NCI-H2107 treated with DMSO at 0.1 percent for 48 hours (cell line): ENCODE results near the gene AFG3L2.

Experiments used
- DNase-seq: peaks from one replicate; lab custom pipeline; 2025; ENCODE audit not compliant: unreplicated experiment; lab: John Stamatoyannopoulos, UW

AFG3L2 gene

GRCh38 chr18:12306752-12307700, 70.0 kb downstream of the AFG3L2 start:
- DNase-seq, result no peak

GRCh38 chr18:12305930-12306629, 70.9 kb downstream of the AFG3L2 start:
- no peak for DNase-seq

DNA sequence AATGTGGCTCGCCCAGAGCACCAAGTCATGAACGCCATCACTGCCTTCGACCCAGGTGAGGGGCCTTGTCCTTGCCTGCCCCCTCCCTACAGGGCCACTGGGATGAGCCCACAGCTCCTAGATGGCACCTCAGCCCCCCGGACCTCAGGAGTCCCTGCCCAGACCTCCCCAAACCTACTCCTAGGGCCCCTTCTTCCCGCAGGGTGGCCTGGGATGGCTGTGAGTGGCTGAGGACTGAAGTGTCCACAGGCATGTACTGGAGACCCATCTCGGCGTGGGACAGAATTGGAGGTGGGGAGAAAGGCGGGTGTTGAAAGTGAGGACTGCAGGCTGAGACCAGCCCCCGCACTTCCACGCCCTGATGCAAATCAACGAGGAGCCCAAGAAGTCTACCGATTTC, 71.8 kb downstream of the AFG3L2 start:
- DNase-seq, result no peak

DNA sequence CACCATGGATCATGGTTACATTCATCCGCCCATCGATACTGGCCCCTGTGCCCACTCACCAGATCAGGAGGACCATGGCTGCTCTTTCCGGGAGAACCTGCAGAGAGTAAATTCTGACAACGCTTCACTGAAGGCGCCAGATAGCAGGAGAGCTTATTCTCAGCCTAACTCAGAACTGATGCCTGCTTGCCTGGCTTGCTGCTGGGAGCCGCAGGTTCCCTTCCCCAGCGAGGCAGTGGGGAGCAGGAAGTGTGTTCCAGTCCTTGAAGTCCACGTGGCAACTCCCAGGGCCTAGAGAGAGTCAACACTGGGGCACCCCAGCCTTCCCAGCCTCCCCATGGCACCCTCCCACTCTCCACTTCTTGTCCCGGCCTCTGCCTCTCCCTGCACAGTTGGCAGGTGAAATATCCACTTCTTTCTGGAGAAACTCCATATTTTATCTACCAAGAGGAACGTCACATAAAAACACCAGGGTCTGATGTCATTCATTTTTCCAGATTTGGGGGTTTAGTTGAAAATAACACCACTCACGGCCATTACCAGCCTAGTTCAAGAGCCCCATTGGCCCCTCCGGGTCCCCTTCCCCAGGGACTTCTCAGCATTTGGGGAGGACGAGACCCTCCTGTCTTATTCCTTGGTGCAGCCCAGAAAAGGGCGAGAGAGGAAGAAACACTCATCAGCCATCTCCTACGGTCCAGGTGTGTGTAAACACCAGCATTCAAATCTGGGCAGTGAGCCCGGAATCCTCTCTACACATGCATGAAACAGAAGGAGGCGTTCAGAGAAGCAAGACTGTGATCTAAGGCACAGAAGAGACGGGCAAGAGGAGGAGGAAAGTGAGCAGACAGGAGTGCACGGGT, 72.4 kb downstream of the AFG3L2 start:
- peak; percentile 32 for DNase-seq

- DNase-seq, result no peak
Observed at GRCh38 chr18:12302391-12303147, 74.5 kb downstream of the AFG3L2 start.

- no peak for DNase-seq
Observed at GRCh38 chr18:12301263-12302005, 75.6 kb downstream of the AFG3L2 start.

DNA sequence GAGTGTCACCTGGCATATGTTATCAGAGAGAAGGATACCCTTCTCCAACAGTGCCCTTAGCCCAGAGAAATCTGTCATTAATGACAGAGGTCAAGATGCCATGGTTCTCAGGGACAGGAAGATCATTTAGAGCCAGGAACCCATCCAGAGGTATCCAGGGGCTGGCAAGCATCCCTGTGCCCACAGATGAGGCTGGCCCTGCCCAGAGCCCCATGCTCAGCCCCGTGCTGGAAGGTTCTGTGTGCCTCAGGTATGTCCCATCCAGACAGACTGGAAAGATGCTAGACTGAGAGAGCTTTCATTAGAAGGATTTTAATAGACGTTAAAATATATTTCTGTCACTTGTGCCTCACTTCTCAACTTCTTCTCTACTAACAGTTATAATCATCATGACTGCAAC, 77.2 kb downstream of the AFG3L2 start:
- DNase-seq, result no peak

DNA sequence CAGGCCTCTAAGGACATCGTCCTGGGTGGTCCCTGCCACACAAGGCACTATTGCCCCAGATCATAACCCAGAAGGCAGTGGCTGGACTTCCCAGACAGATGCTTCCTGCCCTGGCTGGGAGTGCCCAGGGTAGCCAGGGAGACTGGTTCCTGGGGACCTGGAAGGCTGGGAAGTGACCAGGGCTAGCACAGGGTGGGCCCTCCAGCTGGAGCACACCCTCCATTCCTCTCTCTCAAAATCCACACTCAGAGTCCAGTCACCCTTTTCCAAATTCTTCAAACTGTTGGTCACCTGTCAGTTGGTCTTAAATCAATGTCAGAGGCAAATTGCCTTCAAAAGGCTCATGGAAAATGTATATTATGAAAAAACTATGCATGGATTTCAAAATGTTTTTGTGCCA, 80.6 kb downstream of the AFG3L2 start:
- no peak for DNase-seq

GRCh38 chr18:12296087-12296403, 81.0 kb downstream of the AFG3L2 start:
- no peak for DNase-seq

- no peak for DNase-seq
Observed at GRCh38 chr18:12295389-12296086, 81.5 kb downstream of the AFG3L2 start.

- no peak for DNase-seq
Observed at GRCh38 chr18:12293831-12294230, 83.2 kb downstream of the AFG3L2 start.

DNA sequence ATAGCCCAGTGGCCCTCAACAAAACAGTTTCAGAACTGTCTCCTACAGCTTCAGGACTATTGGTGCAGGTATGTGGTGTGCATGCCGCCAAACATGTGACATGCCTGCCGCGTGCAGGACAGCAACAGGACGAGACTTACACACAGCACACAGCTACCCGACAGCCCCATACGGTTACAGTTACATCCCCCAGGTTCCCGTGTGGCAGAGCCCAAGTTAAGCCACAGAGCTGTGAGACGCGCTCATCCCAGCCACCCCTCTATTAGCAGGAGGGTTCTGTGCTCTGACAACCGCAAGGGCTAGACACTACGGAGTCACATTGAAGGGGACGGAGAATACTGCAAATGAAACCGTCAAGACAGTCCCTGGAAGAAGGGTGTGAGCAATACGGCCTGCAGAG, 85.3 kb downstream of the AFG3L2 start:
- DNase-seq, result no peak

DNA sequence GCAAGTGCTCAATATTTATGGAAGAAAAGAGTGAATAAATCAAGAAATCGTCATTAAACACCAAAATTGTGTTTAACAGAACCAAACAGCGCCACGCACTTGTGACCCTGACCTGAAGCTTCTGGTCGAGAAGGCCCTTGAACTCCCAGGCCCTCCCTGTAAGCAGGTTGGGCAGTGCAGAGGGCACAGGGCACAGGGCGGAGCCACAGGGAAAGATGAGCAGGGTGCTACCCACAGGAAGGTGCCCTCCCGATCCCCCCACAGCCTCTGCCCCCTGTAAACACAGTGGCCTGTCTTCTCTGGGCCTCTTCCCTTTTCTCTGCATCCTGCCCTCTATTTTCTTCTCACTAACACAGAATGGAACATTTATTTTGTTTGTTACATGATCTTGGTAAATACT, 85.9 kb downstream of the AFG3L2 start:
- DNase-seq, result no peak

DNA sequence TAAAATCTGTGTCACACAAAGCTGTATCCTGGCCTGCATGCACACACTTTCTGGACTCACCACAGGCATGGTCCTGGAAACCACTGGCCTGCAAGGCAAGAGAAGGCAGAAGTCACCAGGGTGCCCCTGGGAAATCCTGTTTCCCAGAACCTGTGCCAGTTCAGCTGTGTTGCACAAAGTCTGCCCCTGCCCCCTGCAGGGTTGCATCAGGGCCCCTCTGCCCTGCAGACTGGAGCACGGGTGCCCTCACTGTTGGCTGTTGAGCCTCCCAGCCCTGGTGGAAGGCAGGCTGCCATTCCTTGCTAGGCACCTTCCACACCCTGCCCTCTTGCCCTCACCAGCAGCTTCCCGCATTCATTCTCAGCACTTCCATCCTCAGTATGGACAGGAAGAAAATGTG, 86.9 kb downstream of the AFG3L2 start:
- DNase-seq, result no peak

- DNase-seq, result no peak
Observed at GRCh38 chr18:12288403-12288755, 88.6 kb downstream of the AFG3L2 start.

- no peak for DNase-seq
Observed at GRCh38 chr18:12287684-12288402, 89.2 kb downstream of the AFG3L2 start.

GRCh38 chr18:12287131-12287681, 89.8 kb downstream of the AFG3L2 start:
- no peak for DNase-seq

DNA sequence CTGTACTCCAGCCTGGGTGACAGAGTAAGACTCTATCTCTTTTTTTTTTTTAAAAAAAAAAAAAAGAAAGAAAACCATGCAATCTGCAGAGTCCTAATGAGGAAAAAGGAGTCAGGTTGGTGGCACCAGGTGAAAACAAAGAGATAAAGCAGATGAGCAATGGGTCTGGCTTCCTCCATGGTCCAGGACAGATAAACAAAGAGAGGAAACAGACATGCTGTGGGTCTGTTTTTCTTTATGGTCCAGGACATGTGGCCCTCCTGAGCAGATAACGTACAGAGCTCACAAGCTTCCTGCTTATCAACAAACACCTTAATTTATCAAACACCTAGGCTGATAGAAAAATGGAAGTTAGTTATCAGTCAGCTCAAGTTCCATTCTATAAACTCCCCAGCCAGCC, 93.4 kb downstream of the AFG3L2 start:
- no peak for DNase-seq

DNA sequence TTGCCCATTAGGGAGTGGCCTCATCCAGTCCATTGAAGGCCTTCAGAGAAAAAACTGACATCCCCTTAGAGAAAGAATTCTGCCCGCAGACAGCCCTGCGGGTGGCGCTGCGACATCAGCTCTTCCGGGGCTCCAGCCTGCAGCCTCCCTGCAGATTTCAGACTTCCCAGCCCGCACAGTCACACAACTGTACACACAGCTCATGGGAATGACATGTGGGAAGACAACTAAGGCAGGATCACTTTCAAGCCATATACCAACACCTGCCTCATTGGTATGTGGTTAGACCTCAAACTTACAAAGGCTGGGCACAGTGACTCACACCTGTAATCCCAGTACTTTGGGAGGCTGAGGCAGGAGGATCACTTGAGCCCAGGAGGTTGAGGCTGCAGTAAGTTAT, 93.8 kb downstream of the AFG3L2 start:
- no peak for DNase-seq
